Measurements from ENCODE around the gene SLC34A1.

SLC34A1 gene

DNA sequence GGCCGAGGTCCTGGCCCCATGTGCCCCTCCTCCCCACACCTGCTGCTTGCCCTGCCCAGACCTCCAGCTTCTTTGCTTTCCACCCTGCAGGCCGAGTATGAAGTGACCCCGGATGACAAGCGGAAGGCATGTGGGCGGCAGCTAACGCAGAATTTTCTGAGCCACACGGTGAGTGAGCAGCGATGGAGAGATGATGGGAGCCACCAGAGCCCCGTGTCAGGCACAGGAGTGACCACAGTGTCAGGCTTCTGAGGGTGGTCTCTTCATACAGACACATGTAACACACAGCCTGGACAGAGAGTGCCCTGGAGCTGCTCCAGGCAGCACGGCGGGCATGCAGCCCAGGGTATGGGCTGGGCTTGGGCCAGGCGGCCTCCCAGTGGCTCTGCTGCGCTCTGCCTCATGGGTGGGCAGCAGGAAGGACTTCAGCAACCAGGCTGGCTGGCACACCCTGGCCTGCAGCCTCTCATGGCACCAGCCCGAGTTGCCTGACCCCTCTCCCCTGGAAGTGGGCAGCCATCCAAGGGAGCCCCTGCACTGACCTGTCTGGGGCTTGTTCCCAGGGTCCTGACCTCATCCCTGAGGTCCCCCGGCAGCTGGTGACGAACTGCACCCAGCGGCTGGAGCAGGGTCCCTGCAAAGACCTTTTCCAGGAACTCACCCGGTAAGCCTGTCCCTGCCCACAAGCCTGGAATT is 48.1 kb downstream of the SLC34A1 start:
- DNase-seq (ENCODE audit: low spot score), result no peak

DNA sequence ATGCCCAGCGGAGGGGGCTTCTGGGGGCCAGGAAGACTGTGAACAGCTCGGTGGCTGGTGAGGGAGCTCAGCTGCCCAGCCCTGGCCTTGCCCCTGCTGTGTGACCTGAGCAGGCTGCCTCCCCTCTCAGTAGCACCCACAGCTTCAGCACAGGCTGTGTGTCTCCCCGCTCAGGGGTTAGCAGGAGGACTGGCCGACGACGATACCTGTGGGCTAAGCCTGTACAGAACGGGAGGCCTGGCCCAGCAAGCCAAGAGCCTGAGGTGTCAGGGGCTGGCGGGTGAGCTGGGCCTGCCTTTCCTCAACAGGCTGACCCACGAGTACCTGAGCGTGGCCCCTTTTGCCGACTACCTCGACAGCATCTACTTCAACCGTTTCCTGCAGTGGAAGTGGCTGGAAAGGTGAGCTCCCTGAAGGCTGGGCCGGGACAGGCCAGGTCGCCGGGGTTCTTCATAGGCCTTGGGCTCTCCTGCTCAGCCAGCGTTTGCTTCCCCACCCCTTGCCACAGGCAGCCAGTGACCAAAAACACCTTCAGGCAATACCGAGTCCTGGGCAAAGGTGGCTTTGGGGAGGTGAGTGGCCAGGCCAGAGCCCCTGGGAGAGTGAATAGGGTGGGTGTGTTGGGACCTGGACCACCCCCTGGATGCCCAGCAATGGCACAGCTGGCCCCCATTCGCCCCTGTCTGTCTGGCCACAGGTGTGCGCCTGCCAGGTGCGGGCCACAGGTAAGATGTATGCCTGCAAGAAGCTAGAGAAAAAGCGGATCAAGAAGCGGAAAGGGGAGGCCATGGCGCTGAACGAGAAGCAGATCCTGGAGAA is 48.8 kb downstream of the SLC34A1 start:
- DNase-seq (ENCODE audit: low spot score), result no peak

DNA sequence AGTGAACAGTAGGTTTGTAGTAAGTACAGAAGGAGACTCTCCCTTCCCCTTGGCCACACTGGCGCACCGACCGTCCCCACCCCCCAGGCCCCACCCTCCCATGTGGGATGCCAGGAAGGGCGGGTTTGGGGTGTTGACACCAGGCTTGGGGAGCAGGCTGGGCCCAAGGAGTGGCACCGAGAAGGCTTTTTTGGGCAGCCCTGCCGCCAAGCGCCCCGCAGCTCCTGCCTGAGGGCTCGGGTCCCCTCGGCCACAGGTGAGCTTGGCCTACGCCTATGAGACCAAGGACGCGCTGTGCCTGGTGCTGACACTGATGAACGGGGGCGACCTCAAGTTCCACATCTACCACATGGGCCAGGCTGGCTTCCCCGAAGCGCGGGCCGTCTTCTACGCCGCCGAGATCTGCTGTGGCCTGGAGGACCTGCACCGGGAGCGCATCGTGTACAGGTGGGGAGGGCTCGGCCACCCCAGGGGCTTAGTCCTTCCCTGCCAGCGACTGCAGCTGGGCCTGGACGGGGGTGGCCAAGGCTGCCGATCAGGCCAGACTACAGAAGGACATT is 49.5 kb downstream of the SLC34A1 start:
- no peak for DNase-seq (ENCODE audit: low spot score)

DNA sequence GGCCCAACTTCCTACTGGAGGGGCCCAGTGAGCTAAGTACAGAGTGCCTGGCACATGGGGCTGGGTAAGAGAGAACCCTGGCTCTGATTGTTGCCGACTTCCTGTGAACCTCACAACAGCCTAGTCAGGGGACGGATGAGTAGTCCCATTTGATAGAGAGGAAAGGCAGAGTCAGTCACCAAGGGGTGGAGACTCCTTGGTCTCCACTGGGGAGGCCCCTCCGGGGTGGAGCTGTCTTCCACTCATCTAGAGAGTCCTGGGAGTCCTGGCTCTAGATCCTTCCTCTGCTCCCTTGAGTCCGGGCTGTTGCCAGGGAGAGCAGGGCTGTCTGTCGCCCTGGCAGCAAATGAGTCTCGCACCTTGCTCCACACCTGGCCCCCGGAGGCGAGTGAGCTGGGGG is 50.2 kb downstream of the SLC34A1 start:
- no peak for DNase-seq (ENCODE audit: low spot score)

DNA sequence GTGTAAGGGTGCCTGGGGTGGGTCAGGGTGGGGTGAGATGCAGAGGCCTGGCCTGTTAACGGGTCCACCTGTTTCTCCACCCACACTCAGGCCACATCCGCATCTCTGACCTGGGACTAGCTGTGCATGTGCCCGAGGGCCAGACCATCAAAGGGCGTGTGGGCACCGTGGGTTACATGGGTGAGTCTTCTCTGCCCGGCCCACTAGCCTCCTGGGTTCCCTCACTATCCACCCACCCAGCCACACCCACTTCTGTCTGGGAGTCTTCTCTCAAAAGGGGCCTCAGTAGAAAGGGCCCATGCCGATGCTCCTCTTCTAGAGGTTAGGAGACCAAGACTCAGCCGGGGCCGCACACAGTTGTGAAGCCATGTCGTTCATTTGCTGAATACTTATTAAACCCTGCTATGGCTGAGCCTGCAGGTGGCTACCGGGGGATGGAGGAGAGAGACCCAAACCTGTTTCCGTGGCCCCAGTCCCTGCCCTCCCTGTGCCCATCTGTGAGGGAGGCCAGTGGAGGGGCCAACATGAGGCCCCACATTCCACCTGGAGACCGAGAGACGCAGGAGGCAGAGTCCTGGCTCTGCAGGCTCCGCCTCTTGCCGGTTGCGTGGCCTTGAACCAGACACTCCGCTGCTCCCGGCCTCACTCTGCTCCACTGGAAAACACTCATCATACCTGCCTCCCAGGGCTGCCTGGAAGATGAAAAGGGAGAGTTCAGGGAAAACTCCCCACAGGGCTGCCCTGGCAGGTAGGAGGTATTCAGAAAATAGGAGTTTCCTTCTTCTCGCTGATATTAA is 50.9 kb downstream of the SLC34A1 start:
- no peak for DNase-seq (ENCODE audit: low spot score)

DNA sequence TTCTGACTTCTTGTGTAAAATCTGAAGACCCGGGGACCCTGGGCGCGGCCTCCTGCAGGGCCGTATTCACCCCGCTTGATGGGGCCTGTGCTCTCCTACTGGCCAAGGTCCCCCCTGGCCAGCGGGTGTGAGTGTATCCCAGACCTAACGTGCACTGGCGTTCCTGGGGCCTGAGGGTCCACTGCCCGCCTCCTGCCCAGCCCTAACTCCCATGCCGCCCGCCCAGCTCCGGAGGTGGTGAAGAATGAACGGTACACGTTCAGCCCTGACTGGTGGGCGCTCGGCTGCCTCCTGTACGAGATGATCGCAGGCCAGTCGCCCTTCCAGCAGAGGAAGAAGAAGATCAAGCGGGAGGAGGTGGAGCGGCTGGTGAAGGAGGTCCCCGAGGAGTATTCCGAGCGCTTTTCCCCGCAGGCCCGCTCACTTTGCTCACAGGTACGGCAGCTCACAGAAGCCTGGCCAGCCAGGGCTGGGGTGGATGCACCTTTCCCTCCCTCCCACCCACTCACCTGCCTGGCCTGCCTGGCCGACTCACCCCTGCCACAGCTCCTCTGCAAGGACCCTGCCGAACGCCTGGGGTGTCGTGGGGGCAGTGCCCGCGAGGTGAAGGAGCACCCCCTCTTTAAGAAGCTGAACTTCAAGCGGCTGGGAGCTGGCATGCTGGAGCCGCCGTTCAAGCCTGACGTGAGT is 51.8 kb downstream of the SLC34A1 start:
- DNase-seq (ENCODE audit: low spot score), result no peak

DNA sequence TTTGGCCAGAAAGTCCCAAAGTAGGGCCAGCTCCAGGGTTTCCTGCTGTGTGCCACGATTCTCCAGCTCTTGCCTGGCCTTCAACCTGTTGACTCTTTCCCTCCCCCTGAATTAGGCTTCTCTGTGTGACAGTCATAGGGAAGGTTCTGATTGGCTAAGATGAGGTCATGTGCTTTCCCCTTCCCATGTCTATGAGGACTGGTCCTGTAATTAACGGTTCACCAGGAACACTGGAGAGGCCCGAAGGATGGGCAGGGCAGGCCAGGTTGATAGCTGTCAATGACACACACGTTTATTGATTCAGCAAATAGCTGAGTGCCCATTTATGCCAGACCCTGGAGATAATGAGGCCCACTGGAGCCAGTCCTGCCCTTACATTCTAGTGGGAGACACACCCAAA is 53.4 kb downstream of the SLC34A1 start:
- DNase-seq (ENCODE audit: low spot score), result no peak

DNA sequence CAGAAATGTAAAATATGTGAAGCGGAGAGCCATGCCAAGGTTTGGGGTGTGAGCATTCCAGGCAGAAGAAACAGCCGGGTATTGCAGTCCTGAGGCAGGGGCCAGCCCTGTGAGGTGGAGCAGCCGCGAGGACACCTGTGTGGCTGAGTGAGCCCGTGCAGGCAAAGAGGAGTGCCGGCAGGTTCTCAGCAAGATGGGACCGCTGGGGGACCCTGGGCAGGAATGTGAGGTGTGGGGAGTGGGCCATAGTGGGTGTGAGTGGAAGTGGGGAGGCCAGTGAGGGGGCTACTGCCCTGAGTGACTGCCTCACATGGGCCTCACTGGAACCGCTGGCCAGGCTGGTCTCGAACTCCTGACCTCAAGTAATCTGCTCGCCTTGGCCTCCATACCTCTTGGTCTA is 54.2 kb downstream of the SLC34A1 start:
- no peak for DNase-seq (ENCODE audit: low spot score)

DNA sequence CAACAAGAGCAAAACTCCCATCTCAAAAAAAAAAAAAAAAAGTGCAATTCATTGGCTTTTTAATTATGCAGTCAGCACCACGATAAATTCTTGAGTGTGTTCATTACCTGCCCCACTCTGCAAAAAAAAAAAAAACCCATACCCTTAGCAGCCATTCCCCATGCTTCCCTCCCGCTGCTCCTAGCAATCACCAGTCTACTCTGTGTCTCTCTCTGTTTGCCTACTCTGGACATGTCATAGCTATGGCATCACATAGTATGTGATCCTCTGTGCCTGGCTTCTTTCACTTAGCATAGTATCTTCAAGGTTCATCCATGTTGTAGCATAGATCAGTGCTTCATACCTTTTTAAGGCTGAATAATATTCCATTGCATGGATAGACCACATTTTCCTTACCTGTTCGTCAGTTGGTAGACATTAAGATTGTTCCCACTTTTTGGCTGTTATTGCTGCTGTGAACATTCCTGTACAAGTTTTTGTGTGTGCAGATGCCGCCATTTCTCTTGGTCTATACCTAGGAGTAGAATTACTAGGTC is 55.4 kb downstream of the SLC34A1 start:
- no peak for DNase-seq (ENCODE audit: low spot score)

DNA sequence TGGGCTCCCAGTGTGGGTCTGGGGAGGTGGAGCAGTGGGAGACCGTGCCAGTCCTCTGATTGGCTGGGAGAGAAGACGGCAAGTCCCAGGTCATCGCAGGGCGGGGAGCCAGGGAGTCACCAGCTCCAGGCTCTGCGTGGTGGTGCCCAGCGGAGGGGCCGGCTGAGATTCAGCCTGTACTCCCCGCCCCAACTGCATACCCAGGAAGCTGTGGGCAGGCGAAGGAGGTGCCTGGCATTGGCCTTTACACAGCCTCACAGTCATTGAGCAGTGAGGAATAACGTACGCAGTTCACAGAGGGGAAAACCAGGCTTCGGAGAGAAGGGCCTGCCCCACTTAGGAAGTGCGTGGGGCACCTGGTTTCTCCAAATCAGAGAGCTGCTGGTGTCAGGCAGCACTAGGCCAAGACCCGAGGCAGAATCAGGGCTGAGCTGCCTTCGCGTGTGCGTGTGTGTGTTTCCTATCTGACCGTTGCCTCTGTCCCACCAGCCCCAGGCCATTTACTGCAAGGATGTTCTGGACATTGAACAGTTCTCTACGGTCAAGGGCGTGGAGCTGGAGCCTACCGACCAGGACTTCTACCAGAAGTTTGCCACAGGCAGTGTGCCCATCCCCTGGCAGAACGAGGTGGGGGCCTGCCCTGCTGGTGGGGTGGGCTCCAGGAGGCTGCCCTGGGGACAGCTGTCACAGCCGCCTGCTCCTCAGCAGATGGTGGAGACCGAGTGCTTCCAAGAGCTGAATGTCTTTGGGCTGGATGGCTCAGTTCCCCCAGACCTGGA is 56.2 kb downstream of the SLC34A1 start:
- DNase-seq (ENCODE audit: low spot score), result no peak

DNA sequence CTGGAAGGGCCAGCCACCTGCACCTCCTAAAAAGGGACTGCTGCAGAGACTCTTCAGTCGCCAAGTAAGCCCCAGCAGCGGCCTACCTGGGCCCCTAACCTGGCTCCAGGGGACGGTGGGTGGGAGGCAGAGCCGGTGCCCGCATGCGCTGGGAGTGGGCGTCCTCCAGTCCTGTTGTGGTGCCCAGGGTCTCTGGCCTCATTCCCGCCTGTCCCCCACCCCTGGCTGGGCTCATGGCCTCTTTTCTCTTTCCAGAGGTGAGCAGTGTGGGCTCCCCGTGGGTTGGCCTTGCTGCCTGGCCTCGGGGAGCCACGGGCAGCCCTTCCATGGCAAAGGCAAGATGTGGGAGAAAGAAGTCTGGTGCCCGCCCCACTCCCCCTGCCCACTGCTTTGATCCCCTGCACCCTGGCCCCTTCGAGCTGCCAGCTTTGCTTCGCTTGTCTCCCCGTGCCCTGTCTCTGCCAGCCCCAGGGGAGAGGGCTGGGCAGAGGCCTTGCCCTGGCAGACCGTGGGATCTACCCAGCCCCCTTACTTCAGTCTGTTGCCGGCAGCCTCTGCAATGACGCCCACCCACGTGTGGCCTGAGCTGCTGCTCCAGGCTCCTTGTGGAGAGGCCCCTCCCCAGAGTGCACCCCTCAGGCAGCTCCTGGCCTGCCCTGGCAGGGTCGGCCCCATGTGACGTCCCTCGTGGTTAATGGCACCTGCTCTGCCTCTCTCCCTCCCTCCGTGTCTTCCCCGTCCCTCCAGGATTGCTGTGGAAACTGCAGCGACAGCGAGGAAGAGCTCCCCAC is 57.0 kb downstream of the SLC34A1 start:
- DNase-seq (ENCODE audit: low spot score), result no peak

DNA sequence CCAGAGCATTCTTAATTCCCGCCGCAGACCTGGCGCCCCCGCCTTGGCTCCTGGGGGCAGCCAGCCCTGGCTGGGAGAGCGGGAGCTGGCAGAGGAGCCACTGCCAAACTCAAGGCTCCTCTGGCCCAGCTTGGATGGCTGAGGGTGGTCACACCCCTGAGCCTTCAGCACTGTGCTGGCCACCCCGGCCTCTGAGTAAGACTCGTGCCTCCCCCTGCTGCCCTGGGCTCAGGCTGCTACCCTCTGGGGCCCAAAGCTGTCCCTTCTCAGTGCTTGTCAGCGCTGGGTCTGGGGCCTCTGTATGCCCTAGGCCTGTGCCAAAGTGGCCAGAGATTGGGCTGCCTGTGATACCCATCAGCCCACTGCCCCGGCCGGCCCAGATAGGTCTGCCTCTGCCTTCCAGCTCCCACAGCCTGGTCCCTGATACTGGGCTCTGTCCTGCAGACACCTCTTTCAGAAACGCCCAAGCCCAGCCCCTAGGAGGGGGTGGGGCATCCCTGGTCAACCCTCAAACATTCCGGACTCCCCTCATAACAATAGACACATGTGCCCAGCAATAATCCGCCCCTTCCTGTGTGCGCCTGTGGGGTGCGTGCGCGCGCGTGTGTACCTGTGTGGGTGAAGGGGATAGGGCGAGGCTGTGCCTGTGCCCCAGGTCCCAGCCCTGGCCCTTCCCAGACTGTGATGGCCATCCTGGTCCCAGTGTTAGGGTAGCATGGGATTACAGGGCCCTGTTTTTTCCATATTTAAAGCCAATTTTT is 58.0 kb downstream of the SLC34A1 start:
- DNase-seq (ENCODE audit: low spot score), result no peak

DNA sequence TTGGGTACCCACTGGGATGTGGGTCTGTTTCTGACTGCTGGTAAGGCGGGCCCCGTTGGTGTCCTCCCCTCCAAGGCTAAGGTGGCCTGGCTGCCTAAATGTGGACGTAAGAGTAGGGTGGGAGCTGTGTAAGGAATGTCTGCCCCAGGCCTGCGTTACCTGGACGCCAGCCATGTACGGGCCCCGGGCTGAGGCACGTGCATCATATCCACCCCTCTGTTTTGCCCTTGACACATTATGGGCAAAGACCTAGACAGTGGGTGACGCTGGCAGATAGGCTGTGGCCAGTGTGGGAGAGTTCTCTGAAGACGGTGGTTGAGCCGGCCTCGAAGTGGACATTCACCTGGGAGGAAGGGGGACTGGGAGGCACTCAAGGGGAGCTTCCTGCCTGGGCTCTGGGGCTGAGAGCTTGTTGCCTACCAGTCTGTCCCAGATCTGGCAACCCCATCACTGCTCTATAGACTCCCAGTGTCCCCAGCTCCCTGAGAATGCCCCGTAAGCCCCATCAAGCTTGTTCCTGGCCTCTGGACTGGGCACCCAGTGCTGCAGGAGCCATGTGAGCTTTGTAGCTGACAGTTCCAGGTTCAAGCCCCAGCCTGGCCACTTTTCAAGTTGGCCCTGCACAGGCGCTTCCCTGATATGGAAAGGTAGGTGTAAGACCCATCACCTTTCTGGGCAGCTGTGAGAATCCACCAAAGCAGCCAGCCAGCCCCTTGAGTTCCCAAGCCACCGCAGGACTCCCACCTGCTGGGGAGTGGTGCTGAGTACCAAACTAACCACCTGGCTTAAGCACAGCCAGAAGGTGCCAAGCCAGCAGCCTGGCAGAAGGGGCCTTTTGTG is 59.1 kb downstream of the SLC34A1 start:
- DNase-seq (ENCODE audit: low spot score), result no peak

DNA sequence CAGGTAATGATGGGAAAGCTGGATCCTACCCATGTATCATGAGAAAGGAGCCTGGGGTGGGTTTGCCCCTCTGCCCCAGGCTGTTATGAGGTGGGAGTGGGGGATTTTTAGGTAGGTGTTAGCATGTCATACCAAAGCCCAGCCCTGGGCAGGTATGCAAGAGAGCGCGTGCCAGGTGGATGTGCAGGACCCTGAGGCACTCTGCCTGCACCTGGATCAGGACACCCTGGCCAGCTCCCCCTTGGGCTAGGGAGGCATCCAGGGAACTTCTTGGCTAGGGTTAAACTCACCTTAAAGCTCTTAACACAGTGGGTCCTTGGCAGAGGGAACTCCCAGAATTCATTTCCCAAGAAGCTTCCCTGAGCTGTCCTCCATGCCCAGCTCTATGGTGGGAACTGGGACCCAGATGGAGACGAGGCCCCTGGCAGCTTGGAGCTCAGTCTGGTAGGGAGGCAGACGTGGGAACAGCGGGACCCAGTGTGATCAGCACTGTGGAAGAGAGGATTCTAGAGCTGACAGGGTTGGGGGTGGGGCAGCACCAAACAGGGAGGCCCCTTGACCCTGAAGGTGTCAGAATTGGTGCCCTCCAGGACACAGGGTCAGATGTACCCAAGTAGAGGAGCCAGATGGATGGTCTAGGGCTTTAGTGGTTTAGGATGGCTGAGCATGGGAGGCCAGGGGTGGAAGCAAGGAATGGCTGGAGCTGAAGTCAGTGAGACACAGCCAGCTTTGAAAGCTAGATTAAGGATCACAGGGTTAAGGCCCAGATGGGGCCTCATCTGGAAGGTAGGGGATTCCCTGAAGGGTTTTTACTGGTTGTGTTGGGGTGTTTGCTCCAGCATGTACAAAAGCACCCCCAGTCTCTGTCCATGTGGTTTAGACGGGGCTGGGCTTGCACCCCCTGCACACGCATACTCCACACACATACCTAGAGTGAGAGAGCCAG is 60.1 kb downstream of the SLC34A1 start:
- no peak for DNase-seq (ENCODE audit: low spot score)

DNA sequence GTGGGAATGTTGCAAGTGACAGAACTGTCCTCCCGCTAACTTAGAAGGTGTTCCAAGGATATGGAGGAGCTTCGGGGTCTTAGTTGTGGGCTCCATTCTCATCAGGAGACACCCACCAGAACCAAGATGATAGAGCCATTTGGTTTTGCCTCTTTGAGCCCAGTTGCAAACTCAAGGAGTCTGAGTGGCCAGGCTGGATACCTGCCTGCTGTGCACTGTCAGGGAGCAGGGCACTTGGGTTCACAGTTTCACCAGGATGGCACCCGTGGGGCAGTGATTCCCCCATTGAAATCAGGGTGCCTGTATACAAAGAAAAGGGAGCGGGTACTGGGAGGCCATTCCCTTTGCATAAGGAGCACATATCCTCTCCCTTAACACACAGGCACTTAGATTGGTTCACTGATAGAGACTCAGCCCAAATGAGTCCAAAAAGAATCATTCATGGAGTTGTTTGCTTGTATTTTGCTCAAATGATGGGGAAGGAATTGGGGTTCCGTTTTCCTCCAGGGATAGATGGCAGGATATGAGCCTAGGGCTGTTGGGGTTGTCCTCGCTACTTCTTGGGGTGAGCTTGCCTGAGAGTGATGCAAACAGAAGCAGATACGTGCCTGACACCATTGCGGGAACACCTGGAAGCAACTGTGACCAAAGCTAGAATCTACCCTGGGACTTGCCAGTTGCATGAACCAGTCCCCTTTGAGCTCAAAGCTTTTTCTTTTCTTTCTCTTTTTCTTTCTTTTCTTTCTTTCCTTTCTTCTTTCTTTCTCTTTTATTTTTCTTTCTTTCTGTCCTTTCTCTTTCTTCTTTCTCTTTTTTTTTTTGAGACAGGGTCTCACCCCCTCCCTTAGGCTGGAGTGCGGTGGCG is 61.0 kb downstream of the SLC34A1 start:
- DNase-seq (ENCODE audit: low spot score), result no peak

DNA sequence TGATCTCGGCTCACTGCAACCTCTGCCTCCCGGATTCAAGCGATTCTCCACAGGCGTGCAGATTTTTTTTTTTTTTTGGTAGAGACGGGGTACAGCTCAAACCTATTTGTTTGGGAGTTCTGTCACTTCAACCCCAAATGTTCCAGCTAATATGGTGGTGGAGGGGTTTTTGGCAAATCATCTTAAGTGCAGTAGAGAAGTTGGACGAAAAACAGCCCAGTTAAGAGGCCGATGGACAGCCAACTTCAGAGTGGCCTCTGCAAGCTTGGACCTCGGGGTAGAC is 61.6 kb downstream of the SLC34A1 start:
- no peak for DNase-seq (ENCODE audit: low spot score)
